GM12878 (cell line): ENCODE measurements around the gene PLTP. TPM values are rescaled to one million over a fixed set of nuclear protein-coding genes. Genes with fewer than 3 reads are reported as not detected.

ENCODE experiments used
- ATAC-seq: fragments of 200-7000 bp; cut with Tn5 transposase; 3 replicates; pipeline ENCODE4 v1.9.1; 2020; ENCODE audit warnings: mild to moderate bottlenecking, moderate library complexity
- BruUV-seq: library from RNA; stranded (reverse); fragments of 400-500 nt; replicated peaks from 2 replicates; lab custom pipeline; 2021; lab: Mats Ljungman, UMichigan
- CTCF ChIA-PET: fragments of 300-600 bp; sonication (Branson Sonifier 250); formaldehyde crosslinking; extraction: SDS; loops from one replicate; lab custom pipeline; 2021; ENCODE audit warnings: inconsistent platforms; lab: Yijun Ruan, JAX
- POLR2A ChIA-PET: fragments of 350-600 bp; formaldehyde crosslinking; extraction: SDS; loops from one replicate; lab custom pipeline; 2021; ENCODE audit warnings: inconsistent platforms; lab: Charles Lee
- RAD21 ChIA-PET: fragments of 300-600 bp; sonication (Branson Sonifier 250); formaldehyde crosslinking; loops from one replicate; lab custom pipeline; 2023; ENCODE audit warnings: antibody characterized with exemption; ENCODE audit not compliant: unreplicated experiment; lab: Charles Lee
- SMC1A ChIA-PET: fragments of 300-600 bp; sonication (Branson Sonifier 250); formaldehyde crosslinking; loops from one replicate; lab custom pipeline; 2023; ENCODE audit not compliant: unreplicated experiment, uncharacterized antibody; lab: Charles Lee
- DNase-seq: peaks from one replicate; pipeline ENCODE4 v3.0.0-alpha.2; 2011; ENCODE audit warnings: low read depth, low spot score
- FAIRE-seq: peaks from 3 replicates; lab custom pipeline; 2011; peaks lifted over from hg19 to GRCh38; lab: Jason Lieb, UNC
- H2AFZ ChIP-seq: 2 replicates; pipeline ENCODE4 v1.6.0; 2011; ENCODE audit warnings: low read depth, low read length, control low read depth; ENCODE audit not compliant: control insufficient read depth
- H3K27ac ChIP-seq: 2 replicates; pipeline ENCODE4 v1.5.1; 2011; ENCODE audit warnings: control low read depth; ENCODE audit not compliant: control insufficient read depth, insufficient read depth
- H3K27me3 ChIP-seq, 2 experiments: replicated peaks in 1 of 2; 2 replicates each; pipeline versions ENCODE4 v1.6.0 to v1.6.1; 2011; ENCODE audit warnings: low read length in 1 of 2; ENCODE audit not compliant: control insufficient read depth in 2 of 2, insufficient read depth in 2 of 2
- H3K36me3 ChIP-seq, 2 experiments: 2 replicates each; pipeline ENCODE4 v1.5.1; 2011; ENCODE audit warnings: low read length in 1 of 2; ENCODE audit not compliant: control insufficient read depth in 2 of 2, insufficient read depth in 2 of 2
- H3K4me1 ChIP-seq: 2 replicates; pipeline ENCODE4 v1.6.1; 2011; ENCODE audit warnings: mild to moderate bottlenecking, low read length, moderate library complexity, mixed read lengths; ENCODE audit not compliant: control insufficient read depth, insufficient read depth
- H3K4me2 ChIP-seq: 2 replicates; pipeline ENCODE4 v1.6.0; 2011; ENCODE audit warnings: control low read depth; ENCODE audit not compliant: control insufficient read depth, insufficient read depth
- H3K4me3 ChIP-seq: fragments of 200-600 bp; sonication (generic); 2 replicates; pipeline ENCODE4 v1.5.1; 2016
- H3K79me2 ChIP-seq: 2 replicates; pipeline ENCODE4 v1.6.0; 2011; ENCODE audit warnings: low read length; ENCODE audit not compliant: control insufficient read depth, insufficient read depth
- H3K9ac ChIP-seq: 2 replicates; pipeline ENCODE4 v1.8.0; 2011; ENCODE audit warnings: low read length, control low read depth, mixed read lengths; ENCODE audit not compliant: control insufficient read depth, insufficient read depth
- H3K9me3 ChIP-seq: replicated peaks from 3 replicates; pipeline ENCODE4 v1.5.1; 2011; ENCODE audit warnings: mild to moderate bottlenecking, low read length; ENCODE audit not compliant: control insufficient read depth, insufficient read depth
- H4K20me1 ChIP-seq: 2 replicates; pipeline ENCODE4 v1.6.0; 2011; ENCODE audit not compliant: control insufficient read depth, insufficient read depth
- CUX1 ChIP-seq: IDR thresholded peaks from 2 replicates; pipeline ENCODE4 v1.6.1; 2012; ENCODE audit warnings: improper control_type of control experiment, low read depth, low read length; ENCODE audit not compliant: insufficient replicate concordance
- FOXK2 ChIP-seq: fragments of 450-650 bp; IDR thresholded peaks from 2 replicates; pipeline ENCODE4 v1.6.1; 2017; ENCODE audit warnings: mild to moderate bottlenecking, moderate library complexity
- MXI1 ChIP-seq: fragments of 150-350 bp; IDR thresholded peaks from 2 replicates; pipeline ENCODE4 v1.6.1; 2011; ENCODE audit warnings: low read depth, mild to moderate bottlenecking, inconsistent platforms, low read length, improper control_type of control experiment
- USF1 ChIP-seq: IDR thresholded peaks from 2 replicates; pipeline ENCODE4 v1.6.1; 2011; ENCODE audit warnings: borderline replicate concordance, low read depth, mild to moderate bottlenecking, moderate library complexity, mixed read lengths, low read length; ENCODE audit not compliant: insufficient read depth; ENCODE audit errors: extremely low read length
- WGBS: methylation state at CpG from one replicate; pipeline ENCODE4 v1.1.6; 2016; ENCODE audit warnings: low lambda C conversion rate; ENCODE audit not compliant: insufficient replicate concordance, insufficient coverage; ENCODE audit errors: missing lambda C conversion rate; 5-methylcytosine and 5-hydroxymethylcytosine counted together
- in situ Hi-C: fragments of 300-500 bp; cut with MboI; formaldehyde crosslinking; loops from 9 replicates; pipeline ENCODE4 v1.14.3; 2018; ENCODE audit warnings: mixed read lengths
- intact Hi-C: fragments of 100-400 bp; cut with micrococcal nuclease; formaldehyde crosslinking; loops from one replicate; pipeline ENCODE4 v1.14.2; 2022; ENCODE audit not compliant: unreplicated experiment
- polyA plus RNA-seq, 11 experiments: library from polyadenylated mRNA; depleted of rRNA in 4 of 11; unstranded in 6 of 11; stranded (reverse) in 5 of 11; fragments of >200 nt; fragmentation: Nextera tagmentation in 4 of 11; fragmentation: Illumina TruSeq in 1 of 11; extraction: Ambion mirVana in 4 of 11; extraction: Trizol in 1 of 11; gene quantifications; 1 replicate in 1 of 11; 2 replicates in 10 of 11; pipeline versions ENCODE4 v1.2.1 to v1.2.3, GENCODE V29; 2011 to 2016; ENCODE audit warnings: inconsistent platforms in 2 of 11, missing spikeins in 2 of 11, low read depth in 1 of 11
- total RNA-seq, 4 experiments: library from RNA; depleted of rRNA in 3 of 4; stranded (reverse); fragments of >200 nt in 3 of 4; fragmentation: Illumina TruSeq in 1 of 4; extraction: Trizol in 1 of 4; gene quantifications; 2 replicates each; pipeline versions ENCODE4 v1.2.1 to v1.2.3, GENCODE V29; 2013 to 2021

PLTP gene
- total and polyA plus RNA-seq, 10 of the 15 experiments (the other 5 are each of a cell fraction or from before 2014, with no cell fraction given), result 1.6 to 17.0 (median 7.6) TPM

GRCh38 chr20:45905505-45906079 lies 6.4 kb downstream of the PLTP start:
- no peak overlapping the region for H3K27ac ChIP-seq
- ATAC-seq (no peak), FAIRE-seq (no peak), DNase-seq (no peak)
- ChIA-PET SMC1A (interaction anchor here (0.8 to 1.8 kb wide), 2 partner anchors 21 to 28 kb away, joined by 4 to 5 read pairs; partner anchors contain the start of gene PCIF1), RAD21 (no interaction called here), POLR2A (interaction anchor here (0.6 kb wide), 1 partner anchor 44 kb away, joined by 3 read pairs; no protein-coding TSS in a partner anchor), CTCF (interaction anchor here (1.0 to 1.9 kb wide), 4 partner anchors 15 to 107 kb away, joined by 3 to 5 read pairs (median 4); partner anchors contain the start of genes CTSA and NEURL2)
- no peak overlapping the region for H3K4me3 ChIP-seq
- intact Hi-C loops (no loop called here), in situ Hi-C loops (no loop called here)
- WGBS, result 83% methylated on average over 8 of the region's 8 CpGs
- H2AFZ ChIP-seq, result no peak overlapping the region
- no peak overlapping the region for H3K4me2 ChIP-seq
- BruUV-seq, result no TSS peak
- H3K9me3 ChIP-seq, result no peaks in the 10 kb centered on the region
- no peaks in the 10 kb centered on the region for H4K20me1 ChIP-seq
- H3K9ac ChIP-seq, result no peak overlapping the region
- no peaks in the 10 kb centered on the region for H3K36me3 ChIP-seq
- H3K79me2 ChIP-seq, result no peaks in the 10 kb centered on the region
- H3K27me3 ChIP-seq, result no peaks in the 10 kb centered on the region
- no peaks in the 10 kb centered on the region for H3K4me1 ChIP-seq
- TF ChIP-seq FOXK2 (no peak), MXI1 (no peak), CUX1 (no peak), USF1 (no peak)
